Thyroid gland (tissue), 4 donors: ENCODE measurements around the gene PLD3. TPM values are rescaled to one million over a fixed set of nuclear protein-coding genes. Genes with fewer than 3 reads are reported as not detected.
"Not testable (repeated sequence)": the region's sequence is repeated elsewhere in the genome, so short reads cannot be mapped to it uniquely, and the experiment has no call there.

ENCODE experiments used
- DNase-seq, 2 donors: peaks; one replicate each; pipeline ENCODE4 v3.0.0-alpha.2; 2019
- H3K27ac ChIP-seq, 3 donors: fragments of 200-600 bp; sonication (generic); 1 replicate in 2 of 3; 2 replicates in 1 of 3; pipeline ENCODE4 v1.5.1; 2016 to 2019; ENCODE audit warnings: mild to moderate bottlenecking in 1 of 3, moderate library complexity in 1 of 3
- H3K27me3 ChIP-seq: fragments of 200-600 bp; sonication (generic); one replicate; pipeline ENCODE4 v1.5.1; 2019
- H3K36me3 ChIP-seq, 2 donors: fragments of 200-600 bp; sonication (generic); one replicate each; pipeline ENCODE4 v1.5.1; 2016 to 2019
- H3K4me1 ChIP-seq, 2 donors: fragments of 200-600 bp; sonication (generic); one replicate each; pipeline ENCODE4 v1.5.1; 2017 to 2019
- H3K4me3 ChIP-seq, 3 donors: fragments of 200-600 bp; sonication (generic); replicated peaks in 1 of 3; 1 replicate in 2 of 3; 2 replicates in 1 of 3; pipeline ENCODE4 v1.5.1; 2016; ENCODE audit warnings: mild to moderate bottlenecking in 1 of 3
- H3K9me3 ChIP-seq: fragments of 200-600 bp; sonication (generic); one replicate; pipeline ENCODE4 v1.5.1; 2017
- CTCF ChIP-seq, 6 experiments: fragments of 200-600 bp in 3 of 6; fragments of 450-650 bp in 3 of 6; sonication (generic) in 3 of 6; IDR thresholded peaks; one replicate each; pipeline ENCODE4 v1.5.1; 2016 to 2019; ENCODE audit warnings: antibody characterized with exemption in 6 of 6, mild to moderate bottlenecking in 2 of 6, inconsistent platforms in 1 of 6, moderate library complexity in 1 of 6
- POLR2A ChIP-seq, 2 donors: fragments of 450-650 bp; IDR thresholded peaks; one replicate each; pipeline ENCODE4 v1.6.1; 2017; ENCODE audit warnings: antibody characterized with exemption in 2 of 2, mild to moderate bottlenecking in 2 of 2, moderate library complexity in 1 of 2
- WGBS, 2 donors: methylation state at CpG; one replicate each; pipeline ENCODE4 v1.1.5; 2017; 5-methylcytosine and 5-hydroxymethylcytosine counted together
- intact Hi-C: fragments of 100-400 bp; cut with DNase I; formaldehyde crosslinking; loops from one replicate; pipeline ENCODE4 v1.15.1; 2023
- total RNA-seq, 4 donors: library from RNA; depleted of rRNA; stranded (reverse); fragments of >200 nt; gene quantifications; one replicate each; pipeline ENCODE4 v1.2.3, GENCODE V29; 2016

Gene PLD3
- total RNA-seq, 4 donors from 2014 or later, result 151 to 258 (median 244) TPM

- Histone ChIP-seq H3K4me3 (no peak overlapping the region), H3K4me1 (peaks cover 5 to 9% of the 10 kb centered on the region in 2 donors), H3K27ac (no peak overlapping the region), H3K9me3 (no peaks in the 10 kb centered on the region), H3K27me3 (no peaks in the 10 kb centered on the region), H3K36me3 (peaks cover 12 to 19% of the 10 kb centered on the region in 2 donors)
- no peak for DNase-seq
- intact Hi-C loops, result no loop called here
- 80 to 89% methylated on average over 22 to 25 of the region's 27 CpGs for WGBS, 2 donors
- TF ChIP-seq POLR2A (IDR thresholded peaks at IDR 0.05) (no peak), CTCF (IDR thresholded peaks at IDR 0.05) (no peak)
Measured at GRCh38 chr19:40366697-40367561, 18.4 kb downstream of the PLD3 start.

GRCh38 chr19:40367577-40368434 lies 19.3 kb downstream of the PLD3 start:
- peaks cover 12 to 24% of the 10 kb centered on the region in 2 donors for H3K36me3 ChIP-seq
- H3K9me3 ChIP-seq, result no peaks in the 10 kb centered on the region
- H3K27ac ChIP-seq, result no peak overlapping the region
- TF ChIP-seq POLR2A (IDR thresholded peaks at IDR 0.05), result no peak
- TF ChIP-seq CTCF (IDR thresholded peaks at IDR 0.05), result no peak
- H3K4me1 ChIP-seq, result peaks cover 5 to 9% of the 10 kb centered on the region in 2 donors
- DNase-seq, result no peak
- H3K27me3 ChIP-seq, result no peaks in the 10 kb centered on the region
- 87 to 99% methylated on average over 7 to 16 of the region's 16 CpGs for WGBS, 2 donors
- intact Hi-C loops, result no loop called here
- H3K4me3 ChIP-seq, result no peak overlapping the region

GRCh38 chr19:40369797-40370196 lies 21.3 kb downstream of the PLD3 start:
- peaks cover 18 to 34% of the 10 kb centered on the region in 2 donors for H3K36me3 ChIP-seq
- DNase-seq, result no peak

GRCh38 chr19:40370253-40370652 lies 21.8 kb downstream of the PLD3 start:
- DNase-seq, intact Hi-C loops, H3K4me3 ChIP-seq, H3K27me3 ChIP-seq, H3K4me1 ChIP-seq, H3K9me3 ChIP-seq, H3K27ac ChIP-seq: not testable (repeated sequence)
- 93 to 96% methylated on average over 3 of the region's 3 CpGs for WGBS, 2 donors
- H3K36me3 ChIP-seq, result peaks cover 18 to 34% of the 10 kb centered on the region in 2 donors

More at GRCh38 chr19:40369797-40370196, 21.3 kb downstream of the PLD3 start:
- H3K4me3 ChIP-seq, result no peak overlapping the region
- TF ChIP-seq CTCF (IDR thresholded peaks at IDR 0.05) (no peak), POLR2A (IDR thresholded peaks at IDR 0.05) (no peak)
- WGBS, 2 donors, result 90 to 99% methylated on average over 9 to 10 of the region's 12 CpGs
- H3K27ac ChIP-seq, result no peak overlapping the region
- intact Hi-C loops, result no loop called here
- no peaks in the 10 kb centered on the region for H3K9me3 ChIP-seq
- no peaks in the 10 kb centered on the region for H3K27me3 ChIP-seq
- peaks cover 5 to 9% of the 10 kb centered on the region in 2 donors for H3K4me1 ChIP-seq

- H3K4me3 ChIP-seq, result no peak overlapping the region
- TF ChIP-seq POLR2A (IDR thresholded peaks at IDR 0.05) (no peak), CTCF (IDR thresholded peaks at IDR 0.05) (no peak)
- H3K27me3 ChIP-seq, result no peaks in the 10 kb centered on the region
- H3K27ac ChIP-seq, result no peak overlapping the region
- no peak for DNase-seq
- WGBS, 2 donors, result 88 to 90% methylated on average over 6 of the region's 7 CpGs
- H3K4me1 ChIP-seq, result no peaks in the 10 kb centered on the region
- H3K36me3 ChIP-seq, result peaks cover 18 to 34% of the 10 kb centered on the region in 2 donors
- intact Hi-C loops, result no loop called here
- no peaks in the 10 kb centered on the region for H3K9me3 ChIP-seq
Measured at GRCh38 chr19:40370997-40371801, 22.7 kb downstream of the PLD3 start.
